C4-2B (cell line): ENCODE data around the gene CCNY.
"Not testable (repeated sequence)": the region's sequence is repeated elsewhere in the genome, so short reads cannot be mapped to it uniquely, and the experiment has no call there.

Source experiments
- CTCF ChIP-seq: fragments of 450-650 bp; conservative IDR thresholded peaks from 2 replicates; pipeline ENCODE4 v1.5.1; 2017; ENCODE audit warnings: mild to moderate bottlenecking
- ZFX ChIP-seq: fragments of 450-650 bp; IDR thresholded peaks from 2 replicates; pipeline ENCODE4 v1.6.1; 2017

GRCh38 chr10:35407696-35408095 is 71.4 kb downstream of the CCNY start:
- TF ChIP-seq CTCF, ZFX: not testable (repeated sequence)
